SK-N-SH (cell line): Measurements from ENCODE around the gene SMYD4. TPM values are rescaled to one million over a fixed set of nuclear protein-coding genes. Genes with fewer than 3 reads are reported as not detected.

Source experiments
- CTCF ChIA-PET: fragments of 300-600, 350-600 bp; formaldehyde crosslinking; extraction: SDS; loops from one replicate; lab custom pipeline; 2021; lab: Yijun Ruan, JAX
- POLR2A ChIA-PET: fragments of 350-600 bp; sonication (Branson Sonifier 250); formaldehyde crosslinking; extraction: SDS; loops from one replicate; lab custom pipeline; 2020; ENCODE audit warnings: antibody characterized with exemption, inconsistent platforms; lab: Yijun Ruan, JAX
- DNase-seq: peaks from one replicate; pipeline ENCODE4 v3.0.0; 2012
- H2AFZ ChIP-seq: fragments of 200-600 bp; sonication (generic); 2 replicates; pipeline ENCODE4 v1.8.1; 2016; ENCODE audit warnings: antibody characterized with exemption, mild to moderate bottlenecking, low read depth
- H3F3A ChIP-seq: fragments of 200-600 bp; sonication (generic); replicated peaks from 2 replicates; pipeline ENCODE3; 2016; ENCODE audit warnings: antibody characterized with exemption, mild to moderate bottlenecking; ENCODE audit not compliant: insufficient read depth
- H3K27ac ChIP-seq, 2 experiments: fragments of 200-500 bp in 1 of 2; fragments of 200-600 bp in 1 of 2; sonication (Bioruptor generic) in 1 of 2; sonication (generic), shearing (Covaris generic) in 1 of 2; 2 replicates each; pipeline versions ENCODE4 v1.5.1 to v1.6.1; 2014 to 2016; ENCODE audit warnings: low read depth in 2 of 2, inconsistent platforms in 1 of 2, low read length in 1 of 2, mild to moderate bottlenecking in 1 of 2, mixed read lengths in 1 of 2
- H3K27me3 ChIP-seq: fragments of 200-600 bp; sonication (generic), shearing (Covaris generic); 2 replicates; pipeline ENCODE4 v1.6.1; 2016; ENCODE audit warnings: mixed run types; ENCODE audit not compliant: insufficient read depth
- H3K36me3 ChIP-seq, 2 experiments: fragments of 200-500 bp in 1 of 2; fragments of 200-600 bp in 1 of 2; sonication (Bioruptor generic) in 1 of 2; sonication (generic) in 1 of 2; replicated peaks in 1 of 2; 2 replicates each; pipeline versions ENCODE3 to v1.5.1; 2014 to 2016; ENCODE audit warnings: low read length in 1 of 2, mild to moderate bottlenecking in 1 of 2; ENCODE audit not compliant: insufficient read depth in 2 of 2, control insufficient read depth in 1 of 2
- H3K4me1 ChIP-seq, 2 experiments: fragments of 200-500 bp in 1 of 2; fragments of 200-600 bp in 1 of 2; sonication (Bioruptor generic) in 1 of 2; sonication (generic), shearing (Covaris generic) in 1 of 2; 2 replicates each; pipeline versions ENCODE4 v1.5.1 to v1.6.1; 2014 to 2016; ENCODE audit warnings: low read depth in 1 of 2, low read length in 1 of 2, mixed run types in 1 of 2; ENCODE audit not compliant: insufficient read depth in 2 of 2, control insufficient read depth in 1 of 2
- H3K4me2 ChIP-seq: fragments of 200-600 bp; sonication (generic), shearing (Covaris generic); 2 replicates; pipeline ENCODE4 v1.6.1; 2017; ENCODE audit warnings: mixed run types
- H3K4me3 ChIP-seq, 2 experiments: fragments of 200-500 bp in 1 of 2; fragments of 200-600 bp in 1 of 2; sonication (Bioruptor generic) in 1 of 2; sonication (generic), shearing (Covaris generic) in 1 of 2; 2 replicates each; pipeline versions ENCODE4 v1.5.1 to v1.8.1; 2014 to 2016; ENCODE audit warnings: low read depth in 2 of 2, inconsistent platforms in 1 of 2, low read length in 1 of 2, mild to moderate bottlenecking in 1 of 2, mixed read lengths in 1 of 2, moderate library complexity in 1 of 2
- H3K79me2 ChIP-seq: fragments of 200-600 bp; sonication (generic); 2 replicates; pipeline ENCODE4 v1.8.1; 2017; ENCODE audit warnings: mild to moderate bottlenecking; ENCODE audit not compliant: insufficient read depth
- H3K9ac ChIP-seq: fragments of 200-600 bp; sonication (generic); 2 replicates; pipeline ENCODE4 v1.6.1; 2017; ENCODE audit warnings: mixed run types
- H3K9me2 ChIP-seq: fragments of 200-600 bp; sonication (generic); 2 replicates; pipeline ENCODE4 v1.6.1; 2017; ENCODE audit warnings: mixed run types
- H3K9me3 ChIP-seq: fragments of 200-600 bp; sonication (generic); 2 replicates; pipeline ENCODE4 v1.6.1; 2017; ENCODE audit warnings: mixed run types, mild to moderate bottlenecking, moderate library complexity
- H4K20me1 ChIP-seq: fragments of 200-600 bp; sonication (generic); 2 replicates; pipeline ENCODE4 v1.6.1; 2017; ENCODE audit warnings: mild to moderate bottlenecking, mixed run types; ENCODE audit not compliant: insufficient read depth
- ELF1 ChIP-seq: IDR thresholded peaks from 2 replicates; pipeline ENCODE4 v1.4.0; 2012
- EP300 ChIP-seq, 2 experiments: IDR thresholded peaks; 2 replicates each; pipeline versions ENCODE4 v1.4.0 to v1.6.1; 2012; ENCODE audit warnings: borderline replicate concordance in 1 of 2, low read depth in 1 of 2, low read length in 1 of 2
- EZH2phosphoT487 ChIP-seq: fragments of 200-600 bp; sonication (generic); IDR thresholded peaks from 2 replicates; pipeline ENCODE4 v1.6.1; 2017; ENCODE audit warnings: low read depth, mixed run types, mild to moderate bottlenecking, antibody characterized with exemption, moderate library complexity, borderline replicate concordance
- FOSL2 ChIP-seq: IDR thresholded peaks from 2 replicates; pipeline ENCODE4 v1.4.0; 2012; ENCODE audit warnings: low read depth, mild to moderate bottlenecking, moderate library complexity, borderline replicate concordance
- FOXM1 ChIP-seq: IDR thresholded peaks from 2 replicates; pipeline ENCODE4 v1.4.0; 2012; ENCODE audit warnings: low read depth, mild to moderate bottlenecking
- GABPA ChIP-seq: IDR thresholded peaks from 2 replicates; pipeline ENCODE4 v1.4.0; 2012; ENCODE audit warnings: low read depth, mild to moderate bottlenecking
- GATA2 ChIP-seq: sonication (generic); formaldehyde crosslinking; IDR thresholded peaks from 2 replicates; pipeline ENCODE4 v1.5.0; 2020; ENCODE audit warnings: mild to moderate bottlenecking, missing genetic modification reagents
- JUND ChIP-seq: IDR thresholded peaks from 2 replicates; pipeline ENCODE4 v1.4.0; 2012
- NFIC ChIP-seq: IDR thresholded peaks from 2 replicates; pipeline ENCODE4 v1.4.0; 2012; ENCODE audit warnings: borderline replicate concordance
- POLR2AphosphoS5 ChIP-seq: IDR thresholded peaks from 2 replicates; pipeline ENCODE4 v1.6.1; 2012; ENCODE audit warnings: low read depth, low read length
- RCOR1 ChIP-seq: fragments of 150-350 bp; IDR thresholded peaks from 2 replicates; pipeline ENCODE4 v1.6.1; 2017; ENCODE audit warnings: antibody characterized with exemption, low read length
- RFX5 ChIP-seq: IDR thresholded peaks from 2 replicates; pipeline ENCODE4 v1.6.1; 2012; ENCODE audit warnings: mild to moderate bottlenecking, improper control_type of control experiment, low read length
- RXRA ChIP-seq: IDR thresholded peaks from 2 replicates; pipeline ENCODE4 v1.4.0; 2012; ENCODE audit warnings: low read depth, mild to moderate bottlenecking, borderline replicate concordance
- TAF1 ChIP-seq: IDR thresholded peaks from 2 replicates; pipeline ENCODE4 v1.6.1; 2012; ENCODE audit warnings: low read depth, mild to moderate bottlenecking, low read length, moderate library complexity, borderline replicate concordance
- YY1 ChIP-seq: IDR thresholded peaks from 2 replicates; pipeline ENCODE4 v1.4.0; 2012; ENCODE audit warnings: low read depth, mild to moderate bottlenecking
- WGBS: methylation state at CpG from one replicate; pipeline ENCODE4 v1.1.6; 2017; ENCODE audit warnings: low lambda C conversion rate; 5-methylcytosine and 5-hydroxymethylcytosine counted together
- polyA plus RNA-seq, 3 experiments: library from polyadenylated mRNA; depleted of rRNA; stranded (reverse); fragments of >200 nt; gene quantifications; 2 replicates each; pipeline ENCODE4 v1.2.3, GENCODE V29; 2012
- TF ChIP-seq, protein P1 (sequence below): IDR thresholded peaks from 2 replicates; pipeline ENCODE4; 2012
- TF ChIP-seq, protein P2 (sequence below): IDR thresholded peaks from 2 replicates; pipeline ENCODE4 v1.4.0; 2012; ENCODE audit warnings: low read depth, borderline replicate concordance

Gene SMYD4
- polyA plus RNA-seq, 1 of the 3 experiments (the other 2 are of a cell fraction) = 4.9 TPM

DNA sequence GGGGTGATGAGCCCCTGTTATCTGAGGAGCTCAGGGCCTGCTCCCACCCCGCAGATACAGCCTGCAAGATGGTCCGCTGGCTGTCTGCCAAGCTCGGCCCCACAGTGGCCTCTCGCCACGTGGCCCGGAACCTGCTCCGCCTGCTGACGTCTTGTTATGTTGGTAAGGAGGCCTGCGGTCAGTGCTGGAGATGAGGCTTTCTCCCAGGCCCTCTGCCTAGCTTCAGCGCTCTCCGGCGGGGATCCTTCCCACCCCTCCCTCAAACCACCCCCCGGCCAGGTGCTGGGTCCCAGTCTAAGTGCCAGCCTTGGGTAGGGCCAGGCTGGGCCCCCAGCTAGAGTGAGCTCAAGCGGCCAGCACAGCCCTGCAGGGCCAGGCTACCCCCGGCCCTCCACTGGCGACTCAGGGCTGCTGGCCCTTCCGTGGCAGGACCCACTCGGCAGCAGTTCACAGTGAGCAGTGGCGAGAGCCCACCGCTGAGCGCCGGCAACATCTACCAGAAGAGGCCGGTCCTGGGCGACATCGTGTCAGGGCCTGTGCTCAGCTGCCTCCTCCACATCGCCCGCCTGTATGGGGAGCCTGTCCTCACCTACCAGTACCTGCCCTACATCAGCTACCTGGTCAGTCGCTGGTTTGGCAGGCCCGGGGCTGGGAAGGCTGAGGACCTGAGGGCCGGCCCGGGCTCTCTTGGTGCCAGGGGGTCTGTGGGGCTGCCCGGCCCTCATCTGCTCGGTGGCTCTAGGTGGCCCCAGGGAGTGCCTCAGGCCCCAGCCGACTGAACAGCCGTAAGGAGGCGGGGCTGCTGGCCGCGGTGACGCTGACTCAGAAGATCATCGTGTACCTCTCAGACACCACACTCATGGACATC, 99.1 kb downstream of the SMYD4 start:
- no peak overlapping the region for H3K4me3 ChIP-seq
- no peaks in the 10 kb centered on the region for H3K9me3 ChIP-seq
- CTCF ChIA-PET = interaction anchor here (1.0 to 2.2 kb wide), 2 partner anchors 10 to 43 kb away, joined by 3 to 7 read pairs; no protein-coding TSS in a partner anchor
- H4K20me1 ChIP-seq = no peaks in the 10 kb centered on the region
- peak; percentile 48 for DNase-seq
- no peaks in the 10 kb centered on the region for H3K9me2 ChIP-seq
- H3K4me2 ChIP-seq = no peak overlapping the region
- H2AFZ ChIP-seq = no peak overlapping the region
- peaks cover 4% of the 10 kb centered on the region; the same call in 1 of the 2 replicates for H3K79me2 ChIP-seq
- peaks cover 0 to under 1% of the 10 kb centered on the region in 2 experiments; a peak in 1 of 4 replicates for H3K4me1 ChIP-seq
- WGBS = 83% methylated on average over 19 of the region's 40 CpGs
- H3K9ac ChIP-seq = no peak overlapping the region
- no peak overlapping the region for H3K27ac ChIP-seq
- no peaks in the 10 kb centered on the region for H3F3A ChIP-seq
- TF ChIP-seq TAF1 (no peak), RCOR1 (no peak), GATA2 (CRISPR knock-in tag) (no peak), RXRA (no peak), POLR2AphosphoS5 (no peak), GABPA (no peak), YY1 (no peak), EZH2phosphoT487 (no peak), FOXM1 (no peak)
- POLR2A ChIA-PET = no interaction called here
- H3K27me3 ChIP-seq = no peaks in the 10 kb centered on the region
- H3K36me3 ChIP-seq = peaks cover 0 to 39% of the 10 kb centered on the region in 2 experiments

DNA sequence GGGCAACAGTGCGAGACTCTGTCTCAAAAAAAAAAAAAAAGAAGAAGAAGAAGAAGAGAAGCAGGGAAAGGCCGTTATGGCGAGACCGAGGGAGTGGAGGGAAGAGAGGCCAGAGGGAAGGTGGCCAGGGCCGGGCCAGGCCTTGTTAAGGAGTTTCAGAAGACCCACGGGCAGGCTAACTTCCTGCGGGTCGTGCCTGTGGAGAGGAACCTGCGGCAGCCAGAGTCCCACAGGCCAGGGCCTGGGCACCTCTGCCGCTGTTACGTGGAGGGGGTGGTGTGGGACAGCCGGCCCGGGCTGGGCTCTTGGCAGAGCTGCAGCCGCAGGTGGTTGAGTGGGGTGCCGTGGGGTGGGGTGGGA, 99.8 kb downstream of the SMYD4 start:
- DNase-seq = no peak
- H3K9me3 ChIP-seq = no peaks in the 10 kb centered on the region
- 88% methylated on average over 7 of the region's 15 CpGs for WGBS
- H3K27ac ChIP-seq = no peak overlapping the region
- ChIA-PET CTCF (interaction anchor here (1.0 to 2.2 kb wide), 3 partner anchors 9 to 43 kb away, joined by 3 to 7 read pairs (median 3); no protein-coding TSS in a partner anchor), POLR2A (no interaction called here)
- TF ChIP-seq JUND (no peak), RXRA (no peak), YY1 (no peak), GATA2 (CRISPR knock-in tag) (no peak), RFX5 (no peak), NFIC (no peak), TAF1 (no peak), EP300 (IDR thresholded peaks at IDR 0.05; ENCODE audit: borderline replicate concordance in 1 of 2, low read depth in 1 of 2, low read length in 1 of 2) (no peak), RCOR1 (no peak), ELF1 (no peak), FOSL2 (no peak)
- TF ChIP-seq, protein P1, sequence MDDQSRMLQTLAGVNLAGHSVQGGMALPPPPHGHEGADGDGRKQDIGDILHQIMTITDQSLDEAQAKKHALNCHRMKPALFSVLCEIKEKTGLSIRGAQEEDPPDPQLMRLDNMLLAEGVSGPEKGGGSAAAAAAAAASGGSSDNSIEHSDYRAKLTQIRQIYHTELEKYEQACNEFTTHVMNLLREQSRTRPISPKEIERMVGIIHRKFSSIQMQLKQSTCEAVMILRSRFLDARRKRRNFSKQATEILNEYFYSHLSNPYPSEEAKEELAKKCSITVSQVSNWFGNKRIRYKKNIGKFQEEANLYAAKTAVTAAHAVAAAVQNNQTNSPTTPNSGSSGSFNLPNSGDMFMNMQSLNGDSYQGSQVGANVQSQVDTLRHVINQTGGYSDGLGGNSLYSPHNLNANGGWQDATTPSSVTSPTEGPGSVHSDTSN = no peak
- TF ChIP-seq, protein P2, sequence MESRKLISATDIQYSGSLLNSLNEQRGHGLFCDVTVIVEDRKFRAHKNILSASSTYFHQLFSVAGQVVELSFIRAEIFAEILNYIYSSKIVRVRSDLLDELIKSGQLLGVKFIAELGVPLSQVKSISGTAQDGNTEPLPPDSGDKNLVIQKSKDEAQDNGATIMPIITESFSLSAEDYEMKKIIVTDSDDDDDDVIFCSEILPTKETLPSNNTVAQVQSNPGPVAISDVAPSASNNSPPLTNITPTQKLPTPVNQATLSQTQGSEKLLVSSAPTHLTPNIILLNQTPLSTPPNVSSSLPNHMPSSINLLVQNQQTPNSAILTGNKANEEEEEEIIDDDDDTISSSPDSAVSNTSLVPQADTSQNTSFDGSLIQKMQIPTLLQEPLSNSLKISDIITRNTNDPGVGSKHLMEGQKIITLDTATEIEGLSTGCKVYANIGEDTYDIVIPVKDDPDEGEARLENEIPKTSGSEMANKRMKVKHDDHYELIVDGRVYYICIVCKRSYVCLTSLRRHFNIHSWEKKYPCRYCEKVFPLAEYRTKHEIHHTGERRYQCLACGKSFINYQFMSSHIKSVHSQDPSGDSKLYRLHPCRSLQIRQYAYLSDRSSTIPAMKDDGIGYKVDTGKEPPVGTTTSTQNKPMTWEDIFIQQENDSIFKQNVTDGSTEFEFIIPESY = no peak
- peaks cover 0 to 7% of the 10 kb centered on the region in 2 experiments; a peak in 2 of 4 replicates for H3K4me1 ChIP-seq
- H3K27me3 ChIP-seq = no peaks in the 10 kb centered on the region
- no peak overlapping the region for H2AFZ ChIP-seq
- H3F3A ChIP-seq = no peaks in the 10 kb centered on the region
- no peak overlapping the region for H3K4me3 ChIP-seq
- peaks cover 0 to 39% of the 10 kb centered on the region in 2 experiments for H3K36me3 ChIP-seq
- H3K4me2 ChIP-seq = no peak overlapping the region
- H3K79me2 ChIP-seq = peaks cover 4% of the 10 kb centered on the region; the same call in 1 of the 2 replicates
- no peaks in the 10 kb centered on the region for H4K20me1 ChIP-seq
- no peaks in the 10 kb centered on the region for H3K9me2 ChIP-seq
- H3K9ac ChIP-seq = no peak overlapping the region
